ENCODE results near the gene DRAXIN. TPM values are rescaled to one million over a fixed set of nuclear protein-coding genes. Genes with fewer than 3 reads are reported as not detected.
A peak's percentile ranks its signal among the peaks of the same experiment; 100 is the strongest.

The DRAXIN gene
- total RNA-seq, 1 donor, result 0.27 TPM

DNA sequence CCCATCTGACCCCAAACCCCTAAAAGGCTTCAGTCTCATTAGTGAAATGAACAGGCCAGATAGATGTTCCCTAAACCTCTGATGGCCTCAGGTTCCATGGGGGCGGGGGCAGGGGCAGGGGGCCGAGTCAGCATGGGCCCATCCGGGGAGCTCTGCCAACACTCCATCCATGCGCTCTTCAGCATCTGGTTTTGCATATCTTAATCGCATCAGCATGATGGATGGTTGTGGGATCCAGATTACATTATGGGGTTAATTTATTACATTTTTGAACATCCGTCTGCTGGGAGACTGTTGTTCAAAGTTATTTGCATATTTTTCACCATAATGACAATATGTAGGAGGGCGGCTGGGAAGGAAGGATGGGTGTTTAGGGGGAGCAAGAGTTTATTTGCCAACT lies 7.4 kb upstream of the DRAXIN start:
- DNase-seq (ENCODE audit: low read depth in 2 of 3, low spot score in 2 of 3), result no peak

DNA sequence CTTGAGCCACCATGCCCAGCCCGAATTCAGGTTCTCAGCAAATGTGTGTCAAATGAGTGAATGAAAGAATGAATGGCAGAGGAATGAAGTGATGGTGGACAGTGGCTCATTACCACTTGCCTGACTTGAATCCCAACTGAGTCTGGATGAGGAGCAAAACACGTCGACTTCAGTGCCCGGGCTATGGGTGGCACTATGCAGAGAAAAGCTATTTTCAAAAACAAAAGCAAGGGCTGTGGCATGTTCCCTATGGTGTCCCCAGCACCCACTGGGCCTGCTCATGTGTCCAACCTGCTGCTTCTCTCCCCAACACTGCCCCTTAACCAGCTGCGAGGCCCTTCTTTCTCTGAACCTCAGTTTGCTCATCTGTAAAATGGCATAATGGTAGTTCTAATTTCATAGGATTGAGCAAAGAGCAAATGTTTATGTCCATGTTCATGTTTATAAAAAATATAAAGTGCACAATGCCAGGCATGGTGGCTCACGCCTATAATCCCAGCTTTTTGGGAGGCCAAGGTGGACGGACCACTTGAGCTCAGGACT lies 6.2 kb upstream of the DRAXIN start:
- DNase-seq (ENCODE audit: low read depth in 2 of 3, low spot score in 2 of 3), result no peak

DNA sequence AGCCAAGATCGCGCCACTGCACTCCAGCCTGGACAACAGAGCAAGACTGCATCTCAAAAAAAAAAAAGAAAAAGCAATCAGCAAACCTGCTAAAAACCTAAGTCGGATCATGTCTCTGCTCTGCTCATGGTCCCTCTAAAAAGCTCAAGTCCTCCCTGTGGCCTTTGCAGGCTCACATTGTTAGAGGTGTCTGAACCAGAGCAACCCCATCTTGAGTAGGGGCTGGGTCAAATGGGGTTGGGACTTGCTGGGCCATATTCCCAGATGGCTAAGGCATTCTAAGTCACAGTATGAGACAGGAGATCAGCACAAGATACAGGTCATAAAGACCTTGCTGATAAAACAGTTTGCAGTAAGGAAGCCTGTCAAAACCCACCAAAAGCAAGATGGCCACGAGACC lies 3.0 kb upstream of the DRAXIN start:
- no peak for DNase-seq (ENCODE audit: low read depth in 2 of 3, low spot score in 2 of 3)

DNA sequence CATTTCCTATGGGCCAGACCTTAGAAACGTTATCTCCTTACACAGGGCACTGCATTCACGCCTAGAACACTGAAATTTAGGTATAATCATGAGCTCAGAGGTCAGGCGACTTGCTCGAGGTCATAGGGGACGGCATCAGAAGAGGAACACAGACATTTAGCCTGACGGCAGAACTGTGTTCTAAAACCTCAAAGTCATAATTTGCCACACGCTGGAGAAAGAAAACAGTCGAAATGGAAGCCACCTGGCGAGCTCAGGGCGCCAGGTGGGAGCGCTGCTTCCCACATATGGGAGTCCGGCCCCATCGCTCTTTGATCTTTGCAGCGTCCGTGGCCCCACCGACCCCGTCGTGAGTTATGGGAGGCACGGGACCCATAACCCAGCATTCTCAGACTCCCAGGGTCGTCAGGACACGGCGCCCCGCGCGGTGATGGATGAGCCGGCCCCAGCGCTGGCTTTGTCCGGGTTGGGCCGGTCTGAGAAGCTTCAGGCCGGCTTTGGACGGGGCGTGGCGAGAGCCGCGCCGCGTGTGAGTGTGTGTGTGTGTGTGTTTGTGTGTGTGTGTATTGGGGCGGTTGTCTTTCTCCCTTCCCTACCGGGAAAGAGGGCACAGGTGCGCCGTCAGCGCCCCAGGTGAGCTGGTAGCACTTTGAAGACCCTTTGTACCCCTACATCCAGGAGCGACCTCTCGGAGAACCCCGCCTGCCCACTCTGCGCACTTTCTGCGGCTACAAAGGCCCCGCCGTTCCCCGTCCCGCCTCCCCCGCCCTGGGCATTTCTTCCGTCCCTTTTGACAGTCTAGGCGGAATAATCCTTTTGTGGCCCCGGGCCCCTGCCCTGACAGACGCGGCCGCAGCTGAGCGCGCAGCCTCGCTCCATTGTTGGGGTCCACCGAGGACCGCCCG lies 861 bp upstream of the DRAXIN start:
- no peak for DNase-seq (ENCODE audit: low read depth in 2 of 3, low spot score in 2 of 3)

DNA sequence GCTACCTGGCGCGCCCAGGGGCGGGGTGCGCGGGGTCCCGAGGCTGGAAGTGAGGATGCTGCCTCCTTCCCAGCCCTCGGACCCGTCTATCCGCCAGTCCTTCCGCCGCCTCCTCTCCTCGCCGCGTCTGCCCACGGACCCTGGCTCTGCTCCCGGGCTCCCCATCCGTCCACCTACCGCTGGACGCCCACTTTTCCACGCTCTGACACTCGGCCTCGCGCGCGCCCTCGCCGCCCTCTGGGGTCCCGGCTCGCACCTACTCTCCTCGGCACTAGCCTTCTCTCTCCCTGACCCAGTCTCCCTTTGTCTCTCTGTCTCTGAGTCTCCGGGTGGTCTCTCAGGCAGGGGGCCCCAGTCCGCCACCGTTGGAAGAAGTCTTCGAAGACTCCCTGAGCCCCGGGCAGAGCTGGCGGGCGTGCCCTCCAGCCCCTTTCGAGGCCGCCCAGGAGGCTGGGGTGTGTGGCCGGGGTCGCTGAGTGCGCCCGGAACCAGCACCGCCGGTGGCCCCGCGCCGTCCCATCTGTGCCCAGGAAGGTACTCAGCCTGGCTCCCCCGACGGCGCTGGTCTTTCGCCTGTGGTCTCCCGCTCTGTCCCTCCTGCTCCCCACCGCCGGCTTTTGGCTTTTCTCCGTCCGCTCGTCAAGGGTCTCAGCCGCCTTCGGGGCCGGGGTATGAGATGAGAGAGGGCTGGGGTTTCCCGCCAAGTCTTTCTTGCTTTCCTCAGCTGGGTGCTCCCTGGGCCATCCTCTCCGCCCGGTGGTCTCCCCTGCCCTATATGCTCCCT lies 610 bp downstream of the DRAXIN start:
- DNase-seq (ENCODE audit: low read depth in 2 of 3, low spot score in 2 of 3), result no peak

DNA sequence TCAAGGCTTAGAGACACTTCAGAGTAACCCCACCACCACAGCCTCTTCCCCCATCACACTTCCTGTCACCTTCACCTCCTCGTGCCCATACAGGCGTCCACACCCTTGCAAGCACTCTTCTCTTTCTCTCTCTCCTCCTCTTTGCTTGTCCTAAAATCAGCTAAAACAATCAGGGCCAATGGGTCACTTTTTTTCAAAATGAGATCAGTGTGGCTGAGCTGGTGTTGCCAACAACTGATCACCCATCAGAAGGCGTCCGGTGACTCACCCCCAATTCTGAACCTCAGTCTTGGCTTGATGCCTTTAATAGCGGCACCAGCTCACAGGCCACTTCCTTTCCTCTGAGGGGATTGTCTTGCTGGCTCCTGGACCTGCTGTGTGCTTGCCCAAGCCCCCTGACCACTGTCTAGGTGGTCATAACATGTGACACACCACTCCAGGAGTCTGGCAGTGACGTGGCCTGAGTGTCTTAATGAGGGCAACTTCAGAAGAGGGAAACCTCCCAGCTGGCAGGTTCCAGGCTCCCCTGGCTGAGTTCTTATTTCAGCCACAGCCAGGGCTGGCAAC lies 1.6 kb downstream of the DRAXIN start:
- peak in 2 of 3 donors; percentile 84 to 86 for DNase-seq (ENCODE audit: low read depth in 2 of 3, low spot score in 2 of 3)

DNA sequence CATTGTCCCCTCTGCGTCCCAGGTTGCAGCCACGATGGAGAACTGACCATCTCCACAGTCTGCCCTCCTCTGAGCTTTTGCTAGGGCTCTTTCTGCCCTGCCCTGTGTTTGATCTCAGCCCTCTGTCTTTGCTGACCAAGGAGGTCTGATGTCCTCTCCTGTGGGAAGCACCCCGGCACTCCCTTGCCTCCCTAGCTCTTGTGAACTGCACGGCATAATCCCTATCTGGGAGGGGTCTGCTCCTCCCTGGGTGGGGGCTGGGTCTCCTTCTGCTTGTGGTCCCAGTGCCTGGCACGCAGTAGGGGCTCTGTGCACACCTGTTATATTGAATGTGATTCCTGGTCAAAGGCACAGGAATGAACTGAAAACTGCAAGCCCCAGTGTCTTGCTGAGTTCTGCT lies 2.4 kb downstream of the DRAXIN start:
- no peak for DNase-seq (ENCODE audit: low read depth in 2 of 3, low spot score in 2 of 3)

DNA sequence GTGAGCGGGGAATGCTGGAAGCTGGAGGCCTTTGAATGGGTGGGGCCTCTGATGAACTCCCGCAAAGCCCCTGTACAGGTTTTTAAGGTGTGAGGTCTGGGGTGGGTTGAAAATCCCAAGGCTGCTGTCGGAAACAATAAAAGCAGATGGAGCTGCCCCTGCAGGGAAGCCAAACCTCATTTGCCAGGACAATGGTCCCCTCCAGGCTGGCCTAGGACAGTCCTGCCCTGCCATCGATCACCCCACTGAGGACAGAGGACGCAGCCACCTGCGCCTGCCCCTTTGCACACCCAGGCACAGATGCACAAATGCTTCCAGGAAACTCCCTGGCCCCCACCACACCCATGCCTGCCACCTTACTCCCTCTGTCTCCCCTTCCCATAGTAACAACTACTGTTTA lies 4.4 kb downstream of the DRAXIN start:
- DNase-seq (ENCODE audit: low read depth in 2 of 3, low spot score in 2 of 3), result no peak

DNA sequence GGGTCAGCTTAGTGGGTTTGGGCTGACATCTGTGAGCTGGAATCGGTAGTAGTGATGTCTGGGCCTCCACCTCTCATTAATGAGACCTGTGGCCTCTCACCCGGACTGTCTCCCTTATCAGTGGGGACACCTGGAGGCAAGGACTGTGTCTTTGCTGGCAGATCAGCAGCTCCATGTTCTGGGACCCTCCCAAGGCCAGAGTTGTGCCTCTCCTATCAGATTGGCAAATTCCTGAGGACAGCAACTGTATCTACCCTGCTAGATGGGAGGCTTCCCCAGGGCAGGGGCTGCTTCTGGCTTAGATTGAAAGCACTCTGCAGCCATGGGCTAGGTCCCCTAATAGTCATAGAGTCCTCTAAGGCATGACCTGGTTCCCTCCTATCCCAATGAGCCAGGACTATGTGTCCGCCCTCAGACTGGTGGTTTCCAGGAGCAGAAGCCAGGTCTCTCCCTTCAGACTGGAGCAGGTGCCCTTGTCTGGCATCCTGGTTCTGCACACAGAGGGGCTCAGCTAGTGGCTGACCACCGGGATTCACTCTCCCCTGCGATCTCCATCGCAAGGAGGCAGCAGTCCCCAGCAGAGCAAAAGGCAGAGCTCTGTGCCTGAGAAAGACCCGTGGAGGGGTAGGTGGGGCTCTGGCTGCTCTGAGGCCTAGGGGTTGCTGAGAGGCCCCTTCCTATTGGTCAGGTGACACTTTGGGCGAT lies 5.8 kb downstream of the DRAXIN start:
- DNase-seq (ENCODE audit: low read depth in 2 of 3, low spot score in 2 of 3), result no peak

DNA sequence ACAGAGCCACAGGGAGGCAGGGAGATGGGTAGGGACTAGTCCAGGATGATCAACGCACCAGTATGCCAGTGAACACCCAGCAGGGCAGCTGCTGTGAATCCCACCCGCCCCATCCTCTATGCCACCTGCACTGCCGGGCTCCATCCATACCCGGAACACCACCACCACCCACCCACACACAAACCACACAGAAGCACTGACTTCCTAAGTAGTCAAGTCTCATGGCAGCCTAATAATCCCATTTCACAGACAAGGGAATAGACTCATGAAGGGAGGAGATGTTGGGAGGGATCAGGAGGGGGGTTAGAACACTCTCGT lies 6.3 kb downstream of the DRAXIN start:
- no peak for DNase-seq (ENCODE audit: low read depth in 2 of 3, low spot score in 2 of 3)

DNA sequence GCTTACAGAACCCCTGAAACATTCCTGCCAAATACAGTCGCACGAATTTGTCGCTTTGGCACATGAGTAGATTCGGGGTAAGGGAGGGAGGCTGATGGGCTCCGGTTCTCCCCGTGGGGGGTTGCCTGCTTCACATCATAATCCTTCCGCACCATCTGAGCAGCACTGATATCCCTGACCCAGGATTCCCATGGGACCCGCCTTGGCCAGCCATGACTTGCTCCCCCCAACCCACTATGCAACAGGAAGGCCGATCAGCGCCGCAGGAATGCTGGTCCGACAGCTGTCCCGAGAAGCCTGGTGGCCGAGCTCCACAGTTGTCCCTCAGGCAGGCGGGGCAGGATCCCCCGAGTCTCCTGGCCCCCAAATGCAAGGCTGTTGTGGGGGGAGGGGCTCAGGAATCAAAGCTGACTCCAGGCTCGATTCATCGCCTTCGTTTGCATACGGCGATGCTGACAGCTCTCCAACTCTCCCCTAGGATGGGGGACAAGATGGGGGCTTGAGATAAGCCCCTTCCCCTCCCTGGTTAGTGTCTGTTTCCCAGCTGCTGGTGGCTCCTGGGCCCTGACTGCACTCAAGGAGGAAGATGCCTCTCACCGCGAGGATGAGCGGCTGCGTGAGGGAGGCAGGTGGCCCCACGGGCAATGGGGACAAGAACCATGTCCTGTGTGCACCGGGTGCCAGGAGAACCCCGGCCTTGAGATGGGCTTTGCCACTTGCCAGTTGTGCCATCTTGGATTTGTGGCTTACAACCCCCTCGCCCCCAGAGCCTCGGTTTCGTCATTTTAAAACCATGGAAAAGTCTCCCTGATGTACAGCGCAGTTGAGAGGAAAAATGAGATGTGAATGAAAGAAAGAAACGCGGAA lies 9.3 kb downstream of the DRAXIN start:
- no peak for DNase-seq (ENCODE audit: low read depth in 2 of 3, low spot score in 2 of 3)

DNA sequence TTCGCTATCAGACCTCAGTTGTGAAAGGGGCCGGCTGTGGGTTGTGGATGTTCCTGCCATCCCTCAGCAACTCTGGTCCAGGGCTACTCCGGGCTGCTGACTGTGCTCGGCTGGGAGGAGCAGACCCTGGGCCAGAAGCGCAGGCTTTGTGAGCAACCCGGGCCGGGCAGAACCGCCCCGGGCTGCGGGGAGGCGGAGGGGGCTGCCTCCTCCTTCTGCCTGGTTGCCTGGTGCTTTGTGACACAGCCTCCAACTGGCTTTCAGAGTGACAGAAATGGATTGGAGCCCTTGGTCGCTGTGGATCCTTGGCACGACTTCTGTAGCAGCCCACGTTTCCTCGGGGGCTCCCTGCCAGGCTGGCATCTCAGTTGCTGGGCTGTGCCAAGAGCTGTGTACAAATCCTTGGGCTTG lies 10.0 kb downstream of the DRAXIN start:
- DNase-seq (ENCODE audit: low read depth in 2 of 3, low spot score in 2 of 3), result no peak

DNA sequence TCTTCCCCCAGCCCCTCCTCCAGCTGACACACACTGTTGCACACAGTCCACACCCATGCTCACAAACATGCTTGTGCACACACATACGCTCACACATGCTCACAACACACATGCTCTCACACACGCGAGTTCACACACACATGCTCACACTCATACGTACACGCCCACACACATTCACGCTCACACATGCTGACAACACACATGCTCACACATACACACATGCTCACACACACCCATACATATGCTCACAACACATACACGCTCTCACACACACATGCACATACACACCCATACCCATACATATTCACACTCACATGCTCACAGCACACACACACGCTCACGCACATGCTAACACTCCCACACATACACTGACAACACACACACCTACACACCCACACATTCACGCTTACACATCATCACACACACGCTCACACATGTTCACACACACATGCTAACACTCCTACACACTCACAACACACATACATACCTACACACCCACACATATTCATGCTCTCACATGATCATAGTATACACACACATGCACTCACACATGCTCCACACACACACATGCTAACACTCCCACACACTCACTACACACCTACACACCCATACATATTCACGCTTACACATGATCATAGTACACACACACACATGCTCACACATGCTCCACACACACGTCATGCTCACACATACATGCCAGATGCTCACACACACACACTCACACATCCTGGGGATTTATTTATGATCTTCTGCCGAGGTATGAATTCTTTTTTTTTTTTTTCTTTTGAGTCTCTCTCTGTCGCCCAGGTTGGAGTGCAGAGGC lies 10.7 kb downstream of the DRAXIN start:
- no peak for DNase-seq (ENCODE audit: low read depth in 2 of 3, low spot score in 2 of 3)

DNA sequence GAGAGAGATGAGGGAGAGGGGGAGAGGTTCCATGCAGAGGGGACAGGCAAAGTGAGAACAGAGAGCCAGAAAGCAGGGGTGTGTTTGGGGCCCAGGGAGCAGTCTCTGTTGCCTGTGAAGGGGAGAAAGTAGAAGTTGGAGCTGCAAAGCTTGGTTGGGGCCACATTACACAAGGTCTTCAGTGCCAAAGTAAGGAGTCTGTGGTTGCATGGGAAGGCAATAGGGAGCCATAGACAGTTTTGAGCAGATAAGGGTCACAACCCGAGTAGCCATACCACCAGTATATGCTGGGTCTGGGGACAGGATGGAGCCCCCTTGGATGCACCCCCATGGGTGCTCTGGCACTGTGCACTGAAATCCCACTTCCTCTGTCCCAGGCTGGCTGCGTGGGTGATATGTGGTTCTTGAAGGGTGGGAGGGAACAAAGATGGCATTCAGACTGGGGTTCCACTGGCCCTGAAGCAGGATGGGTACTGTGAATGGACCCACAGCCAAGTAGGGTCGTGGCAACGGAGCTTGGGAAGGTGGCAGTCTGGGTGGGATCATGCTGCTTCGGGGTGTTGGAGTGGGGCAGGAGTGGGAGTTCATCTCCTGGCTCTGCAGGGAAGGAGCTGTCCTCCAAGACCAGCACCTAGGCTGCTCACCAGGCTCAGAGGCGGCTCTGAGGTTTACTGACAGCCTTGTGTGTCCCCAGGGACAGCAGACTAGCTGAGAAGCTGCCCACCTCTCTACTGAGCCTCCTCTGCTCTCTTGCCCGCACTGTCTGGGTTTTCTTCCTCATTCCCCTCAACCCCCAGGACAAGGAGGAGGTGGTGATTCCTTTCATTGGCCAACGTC lies 12.1 kb downstream of the DRAXIN start:
- DNase-seq (ENCODE audit: low read depth in 2 of 3, low spot score in 2 of 3), result no peak

DNA sequence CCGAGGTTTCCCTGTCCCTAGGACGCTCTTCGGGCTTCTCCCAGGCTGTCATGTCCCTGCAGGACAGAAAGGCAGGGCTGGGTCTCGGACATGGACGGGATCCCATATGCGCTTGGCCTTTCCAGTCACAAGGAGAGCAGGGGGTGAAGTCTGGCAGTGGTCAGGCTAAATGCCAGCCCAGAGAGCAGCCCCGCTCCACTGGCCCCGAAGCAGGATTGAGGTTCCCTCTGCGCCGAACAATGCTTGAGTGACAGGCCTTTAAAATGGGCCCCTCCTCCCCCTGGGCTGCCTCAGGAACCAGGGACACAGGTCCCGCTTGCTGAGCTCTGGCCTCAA lies 12.7 kb downstream of the DRAXIN start:
- DNase-seq (ENCODE audit: low read depth in 2 of 3, low spot score in 2 of 3), result no peak

DNA sequence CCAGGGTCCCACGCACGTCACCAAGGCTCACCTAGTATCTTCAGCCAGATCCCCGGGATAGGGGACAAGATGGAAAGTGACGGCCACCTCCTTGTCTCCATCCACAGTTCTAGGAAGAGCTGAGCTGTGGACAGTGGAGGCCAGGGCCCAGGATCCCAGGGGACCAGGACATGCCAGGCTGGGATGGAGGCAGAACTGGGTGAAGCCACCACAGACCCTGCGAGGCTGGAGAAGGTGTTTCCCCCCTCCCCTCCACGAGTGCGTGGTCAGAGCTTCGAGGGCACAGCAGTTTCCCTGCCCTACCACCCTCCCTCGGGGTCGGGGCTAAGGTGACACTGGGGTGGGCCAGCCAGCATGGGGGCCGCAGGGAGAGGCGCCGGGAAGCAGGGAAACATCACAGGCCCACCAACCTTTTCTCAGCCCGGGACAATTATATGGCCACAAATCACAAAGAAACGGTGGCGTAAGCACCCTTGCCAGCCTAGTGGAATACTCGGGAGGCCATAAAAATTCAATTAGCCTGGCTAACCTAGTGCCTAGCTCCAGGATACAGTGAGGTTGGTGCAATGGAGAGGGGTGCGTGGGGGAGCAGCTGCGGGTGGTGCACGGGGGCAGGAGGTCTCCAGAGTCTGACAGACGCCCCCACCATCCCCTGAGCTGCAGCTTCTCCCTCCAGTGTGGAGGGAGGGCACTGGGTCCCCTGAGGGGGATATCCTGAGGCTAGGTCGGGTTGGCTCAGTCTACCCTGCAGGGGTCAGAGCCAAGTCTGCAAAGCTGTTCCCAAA lies 13.4 kb downstream of the DRAXIN start:
- DNase-seq (ENCODE audit: low read depth in 2 of 3, low spot score in 2 of 3), result no peak

DNA sequence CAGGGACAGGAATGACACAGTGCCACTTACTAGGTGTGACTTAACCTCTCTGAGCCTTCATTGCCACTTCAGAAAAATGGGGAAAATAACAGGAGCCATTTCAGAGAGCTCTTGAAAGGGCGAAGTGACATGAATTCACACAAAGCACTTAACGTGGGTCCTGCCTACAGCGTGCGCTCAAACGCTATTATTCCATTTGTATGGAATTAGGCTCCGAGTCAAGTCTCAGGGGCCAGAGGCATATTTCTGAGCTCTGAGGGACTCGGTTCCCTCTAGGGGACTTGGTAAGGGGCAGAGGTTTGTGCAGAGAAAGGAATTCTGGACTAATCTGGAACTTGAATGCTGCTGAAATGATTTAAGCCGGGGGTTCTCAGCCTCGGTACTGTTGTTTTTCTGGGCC lies 14.1 kb downstream of the DRAXIN start:
- no peak for DNase-seq (ENCODE audit: low read depth in 2 of 3, low spot score in 2 of 3)

DNA sequence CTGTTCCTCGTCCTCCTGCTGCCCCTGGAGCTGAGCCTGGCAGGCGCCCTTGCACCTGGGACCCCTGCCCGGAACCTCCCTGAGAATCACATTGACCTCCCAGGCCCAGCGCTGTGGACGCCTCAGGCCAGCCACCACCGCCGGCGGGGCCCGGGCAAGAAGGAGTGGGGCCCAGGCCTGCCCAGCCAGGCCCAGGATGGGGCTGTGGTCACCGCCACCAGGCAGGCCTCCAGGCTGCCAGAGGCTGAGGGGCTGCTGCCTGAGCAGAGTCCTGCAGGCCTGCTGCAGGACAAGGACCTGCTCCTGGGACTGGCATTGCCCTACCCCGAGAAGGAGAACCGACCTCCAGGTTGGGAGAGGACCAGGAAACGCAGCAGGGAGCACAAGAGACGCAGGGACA lies 14.8 kb downstream of the DRAXIN start:
- DNase-seq (ENCODE audit: low read depth in 2 of 3, low spot score in 2 of 3), result no peak
